DOHH2 (cell line): ENCODE results near the gene TMEM9.

Experiments
- CTCF ChIP-seq: fragments of 200-600 bp; sonication (generic); IDR thresholded peaks from one replicate; pipeline ENCODE4 v1.5.1; 2014; ENCODE audit warnings: antibody characterized with exemption, mild to moderate bottlenecking, low read depth, low read length; ENCODE audit not compliant: poor library complexity, severe bottlenecking
- EZH2phosphoT487 ChIP-seq: fragments of 200-600 bp; sonication (generic); IDR thresholded peaks from 2 replicates; pipeline ENCODE4 v1.6.1; 2017; ENCODE audit warnings: borderline replicate concordance, mild to moderate bottlenecking, antibody characterized with exemption, low read length, moderate library complexity, mixed read lengths

- TF ChIP-seq CTCF (no peak), EZH2phosphoT487 (no peak)
Observed at GRCh38 chr1:201180141-201180540, 25.9 kb upstream of the TMEM9 start.
